NOMO-1 (cell line): ENCODE results near the gene PGGHG.
A peak's percentile ranks its signal among the peaks of the same experiment; 100 is the strongest.

Experiments used
- DNase-seq, 2 experiments: peaks; one replicate each; lab custom pipeline; 2025; ENCODE audit not compliant: unreplicated experiment in 2 of 2; lab: John Stamatoyannopoulos, UW

The PGGHG gene

DNA sequence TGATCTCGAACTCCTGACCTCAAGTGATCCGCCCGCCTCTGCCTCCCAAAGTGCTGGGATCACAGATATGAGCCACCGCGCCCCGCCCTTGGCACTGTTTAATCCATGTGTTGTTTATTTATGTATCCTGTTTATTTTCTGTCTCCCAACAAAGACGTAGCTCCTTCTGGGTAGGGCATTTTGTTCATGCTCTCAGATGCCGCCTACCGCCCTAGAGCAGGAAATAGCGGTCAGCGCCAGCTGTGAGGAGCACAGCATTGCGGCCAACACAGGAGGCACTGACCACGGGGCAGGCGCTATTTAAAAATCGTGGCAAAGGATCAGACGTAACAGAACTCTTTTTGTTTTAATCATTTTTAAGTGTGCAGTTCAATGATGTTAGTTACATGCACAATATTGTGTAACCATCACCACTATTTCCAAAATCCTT lies 20.2 kb upstream of the PGGHG start:
- DNase-seq = peak; percentile 78 to 90

DNA sequence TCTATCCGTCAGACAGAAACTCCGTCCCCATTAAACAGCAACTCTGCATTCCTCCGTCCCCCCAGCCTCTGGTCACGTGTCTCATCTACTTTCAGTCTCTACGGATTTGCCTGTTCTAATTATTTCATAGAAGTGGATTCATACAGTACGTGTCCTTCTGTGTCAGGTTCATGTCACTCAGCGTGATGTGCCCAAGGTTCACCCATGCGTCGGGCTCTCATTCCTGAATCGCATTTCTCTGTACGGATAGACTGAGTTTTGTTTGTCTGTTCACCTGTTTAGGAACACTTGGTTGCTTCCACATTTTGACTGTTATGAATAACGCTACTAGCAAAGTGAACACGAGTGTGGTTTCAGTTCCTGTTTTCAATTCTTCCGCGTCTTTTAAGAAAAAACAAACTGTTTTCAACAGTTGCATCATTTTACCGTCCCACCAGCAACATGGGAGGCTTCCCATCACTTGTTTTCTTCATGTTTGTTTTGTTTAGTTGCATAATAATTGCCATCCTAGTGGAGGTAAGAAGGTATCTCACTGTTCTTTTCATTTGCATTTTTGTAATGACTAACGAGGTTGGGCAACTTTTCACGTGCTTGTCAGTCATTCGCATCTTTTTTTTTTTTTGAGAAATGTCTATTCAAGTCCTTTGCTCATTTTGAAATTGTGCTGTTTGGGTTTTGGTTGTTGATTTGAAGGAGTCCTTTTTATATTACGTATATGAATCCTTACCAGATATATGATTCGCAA lies 19.6 kb upstream of the PGGHG start:
- peak; percentile 78 to 96 for DNase-seq

DNA sequence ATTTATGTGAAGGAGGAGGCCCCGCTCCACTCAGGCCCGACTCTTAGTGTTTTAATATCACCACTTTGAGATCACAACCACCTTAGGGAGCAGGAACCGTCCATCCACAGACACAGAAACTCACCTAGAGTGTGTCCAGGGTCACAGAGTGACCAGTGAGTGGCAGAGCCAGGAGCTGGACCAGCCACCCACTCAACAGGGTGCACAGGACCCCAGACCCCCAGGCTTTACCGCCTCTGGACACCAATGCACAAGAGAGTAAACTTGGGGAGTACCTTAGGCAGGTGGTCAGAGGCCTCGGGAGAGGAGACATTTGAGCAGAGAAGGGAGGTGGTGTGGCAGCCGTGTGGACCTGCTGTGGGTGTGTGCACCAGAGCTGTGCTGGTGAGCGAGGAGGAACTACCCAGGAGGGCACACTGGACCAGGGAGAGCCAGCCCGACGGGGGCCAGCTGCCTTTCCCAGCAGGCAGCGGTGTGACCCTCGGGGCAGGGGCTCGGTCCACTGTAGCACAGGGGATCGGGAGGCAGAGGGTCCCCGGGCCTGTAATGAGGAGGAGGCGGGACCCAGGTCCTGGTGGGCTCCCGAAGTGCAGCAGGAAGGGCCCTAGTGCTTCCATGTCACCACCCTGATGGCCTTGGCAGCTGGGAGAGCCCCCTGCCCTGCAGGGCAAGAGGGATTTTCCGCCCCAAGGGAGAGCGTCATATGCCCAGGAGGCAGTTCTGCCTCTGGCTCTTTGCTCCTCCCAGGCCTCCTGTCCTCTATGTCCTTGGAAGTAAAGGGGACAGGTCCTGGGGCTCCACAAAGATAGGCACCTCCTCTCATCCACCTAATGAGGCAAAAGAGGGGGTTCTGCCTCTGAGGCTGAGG lies 18.2 kb upstream of the PGGHG start:
- DNase-seq = no peak

DNA sequence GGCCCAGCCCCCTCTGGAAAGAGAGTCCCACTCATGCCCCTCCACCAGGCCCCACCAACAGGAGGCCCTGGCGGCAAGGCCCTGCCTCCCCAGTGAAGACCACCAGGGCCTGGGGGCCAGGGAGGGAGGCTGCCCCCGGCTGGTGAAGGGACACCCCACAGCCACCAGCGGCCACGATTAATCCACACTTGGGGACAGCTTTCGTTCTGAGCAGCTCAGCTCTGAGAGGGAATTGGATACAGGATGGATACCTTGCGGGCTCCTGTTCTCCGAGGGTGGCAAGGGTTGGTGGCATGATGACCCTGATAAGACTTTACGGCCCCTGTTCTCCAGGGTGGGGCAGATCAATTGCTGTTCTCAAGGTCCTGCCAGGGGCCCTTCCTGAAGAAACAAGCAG lies 17.6 kb upstream of the PGGHG start:
- DNase-seq = no peak

DNA sequence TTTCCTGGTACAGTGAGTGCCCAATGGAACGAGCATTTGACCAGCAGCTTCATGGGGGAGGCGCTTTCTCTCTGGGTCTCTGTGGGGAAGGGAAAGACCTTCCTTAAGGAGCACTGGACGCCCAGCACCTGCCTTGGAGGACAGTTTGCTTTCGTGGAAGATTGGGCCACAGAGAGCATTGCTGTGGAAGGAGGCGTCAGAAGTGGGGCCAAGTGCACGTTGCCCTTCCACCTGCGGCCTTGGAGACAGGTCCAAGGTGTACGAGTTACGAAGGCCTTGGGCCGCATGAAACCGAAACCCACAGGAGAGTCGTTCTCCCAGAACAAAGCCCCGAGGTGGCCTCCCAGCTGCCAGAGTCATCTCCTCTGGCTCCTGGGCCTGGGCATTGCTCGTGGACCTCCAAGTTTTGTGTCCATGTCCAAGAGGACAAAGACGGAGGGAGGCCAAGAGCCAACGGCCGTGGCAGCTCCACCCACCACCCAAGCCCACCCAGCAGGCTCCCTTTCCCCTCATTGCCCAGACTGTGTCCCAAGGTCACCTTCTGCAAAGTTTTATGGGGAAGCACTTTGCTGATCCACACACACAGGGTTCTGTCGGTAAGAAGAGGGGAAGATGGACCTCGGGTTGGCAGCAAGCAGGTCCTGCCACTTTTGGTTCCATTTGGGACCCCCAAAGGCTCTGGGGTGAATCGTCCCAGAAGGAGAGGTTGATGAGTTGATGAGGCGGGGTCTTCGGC lies 16.6 kb upstream of the PGGHG start:
- no peak for DNase-seq

DNA sequence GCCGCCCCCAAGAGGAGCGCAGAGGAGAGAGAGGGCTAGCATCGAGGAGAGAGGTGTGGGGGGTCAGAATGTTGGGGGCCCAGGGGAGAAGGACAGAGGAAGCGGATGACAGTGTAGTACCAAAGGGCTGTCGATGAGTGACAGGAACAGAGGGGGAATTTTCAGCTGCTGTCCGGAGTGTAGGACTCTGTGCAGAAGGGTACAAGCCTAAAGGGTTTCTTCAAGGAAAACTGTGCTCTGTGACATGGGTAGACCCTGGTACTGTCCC lies 16.1 kb upstream of the PGGHG start:
- DNase-seq = no peak

DNA sequence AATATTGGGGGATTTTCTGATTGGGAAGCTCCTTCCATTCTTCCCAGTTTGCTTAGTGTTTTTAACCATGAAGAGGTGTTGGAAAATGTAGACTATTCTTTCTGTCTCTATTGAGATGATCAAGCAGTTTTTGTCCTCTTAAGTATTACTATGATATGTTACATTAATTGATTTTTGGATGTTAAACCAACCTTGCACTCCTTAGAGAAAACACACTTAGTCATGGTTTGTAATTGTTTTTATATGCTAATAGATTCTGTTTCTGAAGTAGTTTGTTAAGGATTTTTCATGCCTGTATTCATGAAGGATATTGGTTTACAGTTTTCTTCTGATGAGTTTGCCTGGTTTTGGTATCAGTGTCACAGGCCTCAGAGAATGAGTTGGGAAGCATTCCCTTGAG lies 12.7 kb upstream of the PGGHG start:
- no peak for DNase-seq

DNA sequence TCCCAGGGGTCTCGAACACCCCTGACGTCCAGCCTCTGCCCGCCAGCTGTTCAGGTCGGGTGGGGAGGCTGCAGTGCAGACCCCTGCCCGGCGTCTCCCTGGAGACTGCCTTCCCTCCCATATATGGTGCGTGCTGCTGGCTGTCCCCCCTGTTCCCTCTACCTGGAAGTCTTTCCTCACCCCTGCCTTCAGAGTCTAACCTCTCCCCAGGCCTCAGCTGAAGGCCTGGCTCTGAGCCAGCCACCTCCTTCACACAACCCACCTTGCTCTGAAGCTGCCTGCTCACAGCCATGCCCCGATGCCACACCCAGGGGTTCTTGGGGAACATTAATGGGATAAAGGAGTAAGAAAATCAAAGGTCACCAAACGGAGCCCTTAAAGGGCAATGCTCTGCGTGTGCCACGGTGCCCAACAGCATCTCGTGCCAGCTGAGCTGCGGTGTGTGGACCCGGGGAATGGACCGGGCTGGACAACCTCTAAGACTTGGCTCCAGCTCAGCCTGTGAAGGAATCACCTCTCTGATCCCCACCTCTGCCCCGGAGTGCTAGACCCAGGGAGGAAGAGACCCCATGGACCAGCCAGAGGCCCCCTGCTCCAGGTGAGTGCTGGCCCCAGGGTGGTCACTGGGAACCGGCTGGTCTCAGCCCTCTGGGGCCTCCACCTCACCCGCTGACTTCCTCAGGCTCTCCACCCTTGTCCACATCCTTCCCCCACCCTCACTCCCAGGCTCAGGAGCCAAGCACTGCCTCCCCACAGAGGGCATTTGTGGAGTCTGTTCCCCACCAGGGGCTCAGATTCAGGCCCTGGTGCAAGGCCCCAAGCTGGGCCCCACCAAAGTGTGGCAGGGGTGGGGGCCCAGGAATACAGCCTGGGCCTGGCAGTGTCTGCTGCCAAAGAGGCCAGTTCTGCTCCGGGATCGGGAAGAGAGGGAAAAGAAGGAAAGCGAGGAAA lies 10.7 kb upstream of the PGGHG start, which contains the start of gene NLRP6:
Gene NLRP6, plus strand, starts transcription at position 407 of the 951 bp plus-strand sequence. Its CDS starts 163 bp downstream, at position 570.
- no peak for DNase-seq

DNA sequence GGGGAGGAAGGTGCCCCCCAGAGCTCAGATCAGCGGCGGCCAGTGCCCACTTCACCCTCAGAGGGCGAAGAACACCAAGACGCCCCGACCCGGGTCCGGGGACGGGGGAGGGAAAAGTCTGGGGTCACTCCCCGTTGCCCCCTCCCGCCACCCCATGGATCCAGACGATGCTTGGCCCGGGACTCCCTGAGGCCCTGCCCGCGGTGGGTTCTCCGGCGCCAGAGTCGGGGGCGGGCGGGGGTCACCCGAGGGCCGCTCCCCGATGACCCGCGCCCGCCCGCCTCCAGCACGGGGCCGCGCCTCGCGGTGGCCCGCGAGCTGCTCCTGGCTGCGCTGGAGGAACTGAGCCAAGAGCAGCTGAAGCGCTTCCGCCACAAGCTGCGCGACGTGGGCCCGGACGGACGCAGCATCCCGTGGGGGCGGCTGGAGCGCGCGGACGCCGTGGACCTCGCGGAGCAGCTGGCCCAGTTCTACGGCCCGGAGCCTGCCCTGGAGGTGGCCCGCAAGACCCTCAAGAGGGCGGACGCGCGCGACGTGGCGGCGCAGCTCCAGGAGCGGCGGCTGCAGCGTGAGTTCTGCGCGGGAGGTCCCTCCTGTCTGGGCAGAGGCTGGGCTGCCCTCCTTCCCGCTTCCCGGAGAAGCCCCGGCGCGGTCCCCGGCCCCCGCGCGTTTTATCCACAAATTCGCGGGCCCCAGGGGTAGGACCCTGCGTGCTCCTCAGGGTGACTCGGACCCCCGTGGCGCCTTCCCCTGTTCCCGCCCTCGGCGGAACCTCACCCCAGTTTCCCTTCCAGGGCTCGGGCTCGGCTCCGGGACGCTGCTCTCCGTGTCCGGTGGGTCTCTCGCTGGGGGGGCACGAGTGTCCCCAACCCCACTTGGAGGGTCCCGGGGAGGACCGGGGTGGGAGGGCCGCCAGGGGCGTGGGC lies 9.6 kb upstream of the PGGHG start:
- peak in 1 of 2 experiments; percentile 5 for DNase-seq

DNA sequence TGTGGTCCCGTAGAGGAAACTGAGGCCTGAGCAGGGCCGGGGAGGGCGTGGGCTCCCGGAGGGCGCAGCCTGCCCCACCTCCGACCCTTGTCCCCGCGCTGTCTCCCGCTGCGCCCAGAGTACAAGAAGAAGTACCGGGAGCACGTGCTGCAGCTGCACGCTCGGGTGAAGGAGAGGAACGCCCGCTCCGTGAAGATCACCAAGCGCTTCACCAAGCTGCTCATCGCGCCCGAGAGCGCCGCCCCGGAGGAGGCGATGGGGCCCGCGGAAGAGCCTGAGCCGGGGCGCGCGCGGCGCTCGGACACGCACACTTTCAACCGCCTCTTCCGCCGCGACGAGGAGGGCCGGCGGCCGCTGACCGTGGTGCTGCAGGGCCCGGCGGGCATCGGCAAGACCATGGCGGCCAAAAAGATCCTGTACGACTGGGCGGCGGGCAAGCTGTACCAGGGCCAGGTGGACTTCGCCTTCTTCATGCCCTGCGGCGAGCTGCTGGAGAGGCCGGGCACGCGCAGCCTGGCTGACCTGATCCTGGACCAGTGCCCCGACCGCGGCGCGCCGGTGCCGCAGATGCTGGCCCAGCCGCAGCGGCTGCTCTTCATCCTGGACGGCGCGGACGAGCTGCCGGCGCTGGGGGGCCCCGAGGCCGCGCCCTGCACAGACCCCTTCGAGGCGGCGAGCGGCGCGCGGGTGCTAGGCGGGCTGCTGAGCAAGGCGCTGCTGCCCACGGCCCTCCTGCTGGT lies 8.8 kb upstream of the PGGHG start:
- DNase-seq = peak; percentile 40 to 48

DNA sequence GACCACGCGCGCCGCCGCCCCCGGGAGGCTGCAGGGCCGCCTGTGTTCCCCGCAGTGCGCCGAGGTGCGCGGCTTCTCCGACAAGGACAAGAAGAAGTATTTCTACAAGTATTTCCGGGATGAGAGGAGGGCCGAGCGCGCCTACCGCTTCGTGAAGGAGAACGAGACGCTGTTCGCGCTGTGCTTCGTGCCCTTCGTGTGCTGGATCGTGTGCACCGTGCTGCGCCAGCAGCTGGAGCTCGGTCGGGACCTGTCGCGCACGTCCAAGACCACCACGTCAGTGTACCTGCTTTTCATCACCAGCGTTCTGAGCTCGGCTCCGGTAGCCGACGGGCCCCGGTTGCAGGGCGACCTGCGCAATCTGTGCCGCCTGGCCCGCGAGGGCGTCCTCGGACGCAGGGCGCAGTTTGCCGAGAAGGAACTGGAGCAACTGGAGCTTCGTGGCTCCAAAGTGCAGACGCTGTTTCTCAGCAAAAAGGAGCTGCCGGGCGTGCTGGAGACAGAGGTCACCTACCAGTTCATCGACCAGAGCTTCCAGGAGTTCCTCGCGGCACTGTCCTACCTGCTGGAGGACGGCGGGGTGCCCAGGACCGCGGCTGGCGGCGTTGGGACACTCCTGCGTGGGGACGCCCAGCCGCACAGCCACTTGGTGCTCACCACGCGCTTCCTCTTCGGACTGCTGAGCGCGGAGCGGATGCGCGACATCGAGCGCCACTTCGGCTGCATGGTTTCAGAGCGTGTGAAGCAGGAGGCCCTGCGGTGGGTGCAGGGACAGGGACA lies 8.0 kb upstream of the PGGHG start:
- DNase-seq = no peak

DNA sequence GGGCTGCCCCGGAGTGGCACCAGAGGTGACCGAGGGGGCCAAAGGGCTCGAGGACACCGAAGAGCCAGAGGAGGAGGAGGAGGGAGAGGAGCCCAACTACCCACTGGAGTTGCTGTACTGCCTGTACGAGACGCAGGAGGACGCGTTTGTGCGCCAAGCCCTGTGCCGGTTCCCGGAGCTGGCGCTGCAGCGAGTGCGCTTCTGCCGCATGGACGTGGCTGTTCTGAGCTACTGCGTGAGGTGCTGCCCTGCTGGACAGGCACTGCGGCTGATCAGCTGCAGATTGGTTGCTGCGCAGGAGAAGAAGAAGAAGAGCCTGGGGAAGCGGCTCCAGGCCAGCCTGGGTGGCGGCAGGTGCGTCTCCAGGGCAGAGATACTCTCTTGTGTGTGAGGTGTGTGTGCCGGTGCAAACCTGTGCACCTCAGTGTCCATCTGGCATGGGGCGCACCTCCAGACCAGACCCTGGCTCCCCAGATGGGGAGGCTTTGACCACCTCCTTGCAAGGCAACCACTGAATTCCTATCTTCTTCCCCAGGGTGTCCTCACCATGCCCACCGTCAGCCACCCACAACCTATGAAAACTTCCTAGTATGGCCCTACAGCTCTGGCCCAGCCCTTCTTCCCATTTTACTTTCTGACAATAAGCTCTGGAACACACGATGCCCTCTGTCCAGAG lies 7.3 kb upstream of the PGGHG start:
- DNase-seq = peak in 1 of 2 experiments; percentile 21

DNA sequence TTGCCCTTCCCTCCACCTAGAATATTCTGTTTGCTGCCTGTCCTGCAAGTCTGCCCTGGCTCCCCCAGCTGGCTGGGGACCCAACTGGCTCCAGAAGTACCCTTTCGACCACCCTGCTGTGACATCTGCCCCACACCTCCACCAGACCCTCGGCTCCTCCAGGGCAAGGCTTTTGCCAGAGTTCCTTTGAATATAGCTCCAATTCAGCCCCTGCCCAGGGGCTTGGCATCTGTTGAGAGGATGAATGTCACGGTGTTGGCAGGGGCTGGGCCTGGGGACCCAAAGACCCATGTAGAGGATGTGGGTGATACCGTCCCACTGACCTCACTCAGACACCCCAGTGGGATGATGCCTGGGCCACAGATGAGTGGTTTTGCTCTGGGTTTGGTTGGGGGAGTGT lies 6.8 kb upstream of the PGGHG start:
- no peak for DNase-seq

DNA sequence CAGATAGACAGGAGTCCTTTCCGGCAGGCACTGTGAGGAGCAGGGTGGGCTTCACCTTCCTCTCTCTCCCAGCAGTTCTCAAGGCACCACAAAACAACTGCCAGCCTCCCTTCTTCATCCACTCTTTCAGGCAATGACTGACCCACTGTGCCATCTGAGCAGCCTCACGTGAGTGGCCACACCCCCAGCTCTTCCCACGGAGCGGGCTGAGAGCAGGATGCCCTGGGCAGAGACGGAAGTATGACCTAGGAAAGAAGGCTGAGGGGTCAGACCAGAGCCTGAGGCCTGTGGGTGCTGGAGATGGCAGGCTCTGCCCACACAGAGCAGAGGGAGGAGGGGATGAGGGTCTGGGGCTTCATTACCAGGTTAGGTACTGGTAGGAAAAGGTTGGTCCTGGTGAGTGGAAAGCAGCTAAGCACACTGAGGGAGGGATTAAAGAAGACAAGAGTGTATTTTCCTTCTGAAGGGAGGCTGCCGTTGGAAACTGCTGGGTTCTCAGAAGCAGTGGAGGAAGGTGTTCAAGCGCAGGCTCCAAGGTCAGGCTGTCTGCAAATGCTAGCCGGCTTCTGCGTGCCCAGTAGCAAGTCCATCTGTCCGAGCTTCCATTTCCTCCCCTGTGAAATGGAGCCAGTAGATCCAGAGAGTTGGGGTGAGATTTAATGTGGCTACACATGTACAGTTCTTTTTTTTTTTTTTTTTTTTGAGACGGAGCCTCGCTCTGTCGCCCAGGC lies 6.1 kb upstream of the PGGHG start:
- no peak for DNase-seq

DNA sequence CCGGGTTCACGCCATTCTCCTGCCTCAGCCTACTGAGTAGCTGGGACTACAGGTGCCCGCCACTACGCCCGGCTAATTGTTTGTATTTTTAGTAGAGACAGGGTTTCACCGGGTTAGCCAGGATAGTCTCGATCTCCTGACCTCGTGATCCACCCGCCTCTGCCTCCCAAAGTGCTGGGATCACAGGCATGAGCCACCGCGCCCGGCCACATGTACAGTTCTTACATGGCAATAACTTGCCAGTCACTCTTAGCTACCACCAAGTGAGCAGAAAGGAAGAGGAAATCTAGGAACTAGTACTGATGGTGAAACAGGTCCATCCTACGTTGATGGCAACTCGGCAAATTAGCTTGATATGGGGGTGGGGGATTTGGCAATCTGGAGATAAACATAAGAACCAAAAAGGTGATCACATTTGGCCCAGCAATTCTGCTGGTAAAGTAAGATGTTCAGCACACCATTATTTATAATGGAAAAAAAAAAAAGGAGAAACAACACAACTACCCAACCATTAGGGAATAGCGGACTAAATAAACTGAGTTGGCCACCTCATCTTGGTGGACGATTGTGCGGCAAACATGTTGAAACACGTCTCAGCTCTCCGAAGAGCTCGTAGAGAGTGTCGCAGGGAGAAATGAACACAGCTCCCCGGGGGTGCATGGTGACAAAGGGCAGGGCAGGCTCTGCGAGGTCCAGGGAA lies 5.4 kb upstream of the PGGHG start:
- peak; percentile 8 to 31 for DNase-seq
